B cell (primary cell): Measurements from ENCODE around the gene ADARB2. TPM values are rescaled to one million over a fixed set of nuclear protein-coding genes. Genes with fewer than 3 reads are reported as not detected.

Source experiments
- ATAC-seq: fragments of 200-7000 bp; cut with Tn5 transposase; one replicate; pipeline ENCODE4 v1.10.0; 2021; ENCODE audit warnings: low read depth, mild to moderate bottlenecking, moderate number of reproducible peaks, moderate library complexity
- CTCF ChIA-PET: fragments of 350-600 bp; sonication (Branson Sonifier 250); formaldehyde crosslinking; loops from one replicate; lab custom pipeline; 2021; ENCODE audit warnings: antibody characterized with exemption, inconsistent platforms; lab: Charles Lee
- POLR2A ChIA-PET: fragments of 350-600 bp; sonication (Branson Sonifier 250); formaldehyde crosslinking; loops from one replicate; lab custom pipeline; 2021; ENCODE audit warnings: antibody characterized with exemption; lab: Charles Lee
- DNase-seq: peaks from one replicate; pipeline ENCODE4 v3.0.0; 2013
- H2AFZ ChIP-seq: 2 replicates; pipeline ENCODE4 v1.6.1; 2012; ENCODE audit warnings: mild to moderate bottlenecking, low read depth, low read length; ENCODE audit not compliant: insufficient read depth, poor library complexity, severe bottlenecking
- H3K27ac ChIP-seq, 2 donors: 1 replicate in 1 of 2; 2 replicates in 1 of 2; pipeline ENCODE4 v1.5.1; 2012 to 2013; ENCODE audit warnings: low read length in 2 of 2, mild to moderate bottlenecking in 2 of 2, moderate library complexity in 1 of 2
- H3K27me3 ChIP-seq, 4 experiments: fragments of 200-600 bp in 1 of 4; sonication (generic) in 1 of 4; replicated peaks in 1 of 4; 1 replicate in 2 of 4; 2 replicates in 2 of 4; pipeline versions ENCODE4 v1.6.1 to v1.7.0; 2013 to 2016; ENCODE audit warnings: low read length in 3 of 4, mild to moderate bottlenecking in 2 of 4, mixed read lengths in 1 of 4, moderate library complexity in 1 of 4; ENCODE audit not compliant: insufficient read depth in 4 of 4, control insufficient read depth in 3 of 4; ENCODE audit errors: control extremely low read depth in 1 of 4
- H3K36me3 ChIP-seq, 2 experiments: replicated peaks in 1 of 2; 1 replicate in 1 of 2; 2 replicates in 1 of 2; pipeline versions ENCODE4 v1.6.1 to v1.7.1; 2013; ENCODE audit warnings: low read length in 1 of 2; ENCODE audit not compliant: insufficient read depth in 2 of 2, control insufficient read depth in 1 of 2; ENCODE audit errors: control extremely low read depth in 1 of 2, extremely low read depth in 1 of 2
- H3K4me1 ChIP-seq, 2 donors: fragments of 200-600 bp in 1 of 2; sonication (generic) in 1 of 2; 1 replicate in 1 of 2; 2 replicates in 1 of 2; pipeline versions ENCODE4 v1.5.1 to v1.6.1; 2013 to 2017; ENCODE audit warnings: low read length in 2 of 2; ENCODE audit not compliant: control insufficient read depth in 2 of 2, insufficient read depth in 2 of 2
- H3K4me2 ChIP-seq: replicated peaks from 2 replicates; pipeline ENCODE3; 2012; ENCODE audit warnings: mild to moderate bottlenecking, low read depth, low read length; ENCODE audit not compliant: poor library complexity, severe bottlenecking
- H3K4me3 ChIP-seq, 5 experiments: fragments of 200-600 bp in 1 of 5; sonication (generic) in 1 of 5; 1 replicate in 3 of 5; 2 replicates in 2 of 5; pipeline versions ENCODE4 v1.5.1 to v1.7.0; 2011 to 2016; ENCODE audit warnings: low read length in 4 of 5, mild to moderate bottlenecking in 4 of 5, low read depth in 2 of 5, control low read depth in 1 of 5, moderate library complexity in 1 of 5; ENCODE audit not compliant: insufficient read depth in 1 of 5; ENCODE audit errors: control extremely low read depth in 1 of 5, extremely low read depth in 1 of 5
- H3K79me2 ChIP-seq: fragments of 200-600 bp; sonication (generic); one replicate; pipeline ENCODE4 v1.6.0; 2016; ENCODE audit warnings: low read length; ENCODE audit not compliant: control insufficient read depth, insufficient read depth
- H3K9ac ChIP-seq: fragments of 200-600 bp; sonication (generic); 2 replicates; pipeline ENCODE4 v1.6.1; 2017; ENCODE audit warnings: mild to moderate bottlenecking, low read length, moderate library complexity
- H3K9me3 ChIP-seq, 3 donors: one replicate each; pipeline versions ENCODE4 v1.6.1 to v1.7.1; 2013; ENCODE audit warnings: low read length in 2 of 3; ENCODE audit not compliant: control insufficient read depth in 2 of 3, insufficient read depth in 1 of 3; ENCODE audit errors: control extremely low read depth in 1 of 3
- H4K20me1 ChIP-seq: 2 replicates; pipeline ENCODE4 v1.6.0; 2012; ENCODE audit warnings: mild to moderate bottlenecking, low read length; ENCODE audit not compliant: insufficient read depth, control insufficient read depth, poor library complexity, severe bottlenecking
- H3K27ac Mint-ChIP-seq: one replicate; pipeline ENCODE4 v1.8.0; 2021; ENCODE audit warnings: mixed read lengths
- H3K27me3 Mint-ChIP-seq: one replicate; pipeline ENCODE4 v1.8.0; 2021; ENCODE audit warnings: mixed read lengths
- H3K4me1 Mint-ChIP-seq: one replicate; pipeline ENCODE4 v1.8.0; 2021; ENCODE audit warnings: mixed read lengths
- H3K4me3 Mint-ChIP-seq: one replicate; pipeline ENCODE4 v1.8.0; 2021; ENCODE audit warnings: mixed read lengths
- H3K9me3 Mint-ChIP-seq: one replicate; pipeline ENCODE4 v1.8.0; 2022; ENCODE audit warnings: mixed read lengths; ENCODE audit not compliant: insufficient read depth
- CTCF ChIP-seq: fragments of 200-600 bp; IDR thresholded peaks from one replicate; pipeline ENCODE4 v1.8.0; 2022; ENCODE audit warnings: antibody characterized with exemption, mild to moderate bottlenecking
- EZH2 ChIP-seq: IDR thresholded peaks from 2 replicates; pipeline ENCODE4 v1.6.1; 2012; ENCODE audit warnings: borderline replicate concordance, low read depth, mild to moderate bottlenecking, moderate library complexity, low read length; ENCODE audit not compliant: insufficient read depth, poor library complexity, severe bottlenecking
- WGBS: methylation state at CpG from one replicate; pipeline ENCODE4 v1.1.5; 2013; ENCODE audit warnings: missing lambda C conversion rate; ENCODE audit not compliant: insufficient coverage; 5-methylcytosine and 5-hydroxymethylcytosine counted together
- intact Hi-C: fragments of 100-400 bp; cut with micrococcal nuclease; formaldehyde crosslinking; loops from one replicate; pipeline ENCODE4 v1.10.0; 2022
- polyA plus RNA-seq: library from polyadenylated mRNA; depleted of rRNA; stranded (reverse); fragments of >200 nt; gene quantifications from 2 replicates; pipeline ENCODE4 v1.2.3, GENCODE V29; 2012
- total RNA-seq, 2 donors: library from RNA; stranded (reverse); fragments of 120-200 nt in 1 of 2; gene quantifications; 1 replicate in 1 of 2; 2 replicates in 1 of 2; pipeline versions ENCODE4 v1.2.3 to v1.2.4, GENCODE V29; 2013 to 2022

The ADARB2 gene
- total and polyA plus RNA-seq, 2 donors (not counting 1 experiment from before 2014, with no cell fraction given), result 0.13 to 0.96 TPM

- no peak for DNase-seq
- WGBS, result 81% methylated on average over 33 of the region's 37 CpGs
- Mint-ChIP-seq H3K27ac (no peak overlapping the region), H3K27me3 (peaks cover 20% of the 10 kb centered on the region), H3K4me3 (no peak overlapping the region), H3K9me3 (no peaks in the 10 kb centered on the region), H3K4me1 (peaks cover 13% of the 10 kb centered on the region)
- H3K36me3 ChIP-seq, result no peaks in the 10 kb centered on the region
- no peak for ATAC-seq
- no peak overlapping the region for H3K4me3 ChIP-seq
- H3K27ac ChIP-seq, result no peak overlapping the region
- no peak overlapping the region for H3K9ac ChIP-seq
- H4K20me1 ChIP-seq, result no peaks in the 10 kb centered on the region
- H3K9me3 ChIP-seq, result peaks cover 0 to 16% (median 0%) of the 10 kb centered on the region in 3 donors
- ChIA-PET CTCF (no interaction called here), POLR2A (no interaction called here)
- no peak overlapping the region for H2AFZ ChIP-seq
- peaks cover 5 to 6% of the 10 kb centered on the region in 2 donors for H3K4me1 ChIP-seq
- no peak overlapping the region for H3K4me2 ChIP-seq
- intact Hi-C loops, result no loop called here
- TF ChIP-seq EZH2, result no peak
- TF ChIP-seq CTCF, result no peak
- H3K27me3 ChIP-seq, result peaks cover 0 to 4% (median under 1%) of the 10 kb centered on the region in 4 experiments
- no peaks in the 10 kb centered on the region for H3K79me2 ChIP-seq
Observed at GRCh38 chr10:1672001-1672781, 65.1 kb downstream of the ADARB2 start.

- POLR2A ChIA-PET, result no interaction called here
- ATAC-seq, result no peak
- Mint-ChIP-seq H3K4me3 (no peak overlapping the region), H3K4me1 (peaks cover 11% of the 10 kb centered on the region), H3K27ac (no peak overlapping the region), H3K9me3 (no peaks in the 10 kb centered on the region), H3K27me3 (peaks cover 20% of the 10 kb centered on the region)
- Histone ChIP-seq H3K27me3 (peaks cover 0 to 4% (median under 1%) of the 10 kb centered on the region in 4 experiments), H3K9ac (no peak overlapping the region), H4K20me1 (no peaks in the 10 kb centered on the region), H3K9me3 (peaks cover 0 to 16% (median 0%) of the 10 kb centered on the region in 3 donors), H3K4me1 (peaks cover 3 to 6% of the 10 kb centered on the region in 2 donors), H3K79me2 (no peaks in the 10 kb centered on the region), H3K27ac (no peak overlapping the region), H3K36me3 (no peaks in the 10 kb centered on the region), H3K4me2 (no peak overlapping the region), H3K4me3 (no peak overlapping the region), H2AFZ (no peak overlapping the region)
- CTCF ChIA-PET, result no interaction called here
- intact Hi-C loops, result no loop called here
- no peak for DNase-seq
- 88% methylated on average over 12 of the region's 20 CpGs for WGBS
- TF ChIP-seq CTCF (no peak), EZH2 (no peak)
Observed at GRCh38 chr10:1671366-1672000, 65.8 kb downstream of the ADARB2 start.
